Measurements from ENCODE around the gene CFB.
A peak's percentile ranks its signal among the peaks of the same experiment; 100 is the strongest.

The CFB gene

DNA sequence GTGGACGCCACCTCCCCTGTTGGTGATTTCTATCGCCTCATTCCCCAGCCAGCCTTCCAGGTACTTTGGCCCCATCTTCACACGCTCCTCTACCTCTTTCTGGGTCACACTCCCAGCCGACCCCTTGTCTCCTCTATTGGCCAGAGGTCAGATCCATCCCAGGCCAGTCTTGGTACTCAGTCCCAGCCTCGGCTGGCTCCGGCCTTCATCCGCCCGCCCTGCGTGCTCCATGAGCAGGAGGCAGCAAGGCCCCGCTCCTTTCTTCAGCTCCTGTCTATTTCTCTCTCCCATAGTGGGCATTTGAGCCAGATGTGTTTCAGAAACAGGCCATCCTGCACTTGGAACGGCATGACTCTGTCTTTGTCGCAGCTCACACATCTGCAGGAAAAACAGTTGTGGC, 15.7 kb downstream of the CFB start:
- Histone ChIP-seq H3F3A (ENCODE audit: low read depth) (no peaks in the 10 kb centered on the region), H3K9ac (ENCODE audit: low read depth, low read length, poor library complexity, severe bottlenecking) (peak overlapping the region; percentile 26), H3K36me3 (ENCODE audit: insufficient read depth, low read length) (peaks cover 27% of the 10 kb centered on the region; the same call in 1 of the 2 replicates), H4K20me1 (ENCODE audit: insufficient read depth, low read length, poor library complexity, severe bottlenecking) (no peaks in the 10 kb centered on the region), H3K4me2 (ENCODE audit: low read depth, low read length, poor library complexity, severe bottlenecking) (no peak overlapping the region), H3K79me2 (ENCODE audit: insufficient read depth, low read length) (peaks cover 36% of the 10 kb centered on the region), H3K9me2 (replicated peaks; ENCODE audit: low read depth, low read length) (no peaks in the 10 kb centered on the region), H3K4me3 (ENCODE audit: low read length, poor library complexity, severe bottlenecking) (no peak overlapping the region), H3K27me3 (ENCODE audit: insufficient read depth, low read length, poor library complexity, severe bottlenecking) (no peaks in the 10 kb centered on the region), H3K9me3 (ENCODE audit: insufficient read depth, low read depth, low read length) (no peaks in the 10 kb centered on the region), H3K4me1 (ENCODE audit: insufficient read depth, low read length, poor library complexity, severe bottlenecking) (peaks cover 28% of the 10 kb centered on the region), H2AFZ (ENCODE audit: low read length) (no peak overlapping the region)
- TF ChIP-seq EZH2phosphoT487 (IDR thresholded peaks at IDR 0.05; ENCODE audit: borderline replicate concordance) = no peak
- TF ChIP-seq, protein P1, sequence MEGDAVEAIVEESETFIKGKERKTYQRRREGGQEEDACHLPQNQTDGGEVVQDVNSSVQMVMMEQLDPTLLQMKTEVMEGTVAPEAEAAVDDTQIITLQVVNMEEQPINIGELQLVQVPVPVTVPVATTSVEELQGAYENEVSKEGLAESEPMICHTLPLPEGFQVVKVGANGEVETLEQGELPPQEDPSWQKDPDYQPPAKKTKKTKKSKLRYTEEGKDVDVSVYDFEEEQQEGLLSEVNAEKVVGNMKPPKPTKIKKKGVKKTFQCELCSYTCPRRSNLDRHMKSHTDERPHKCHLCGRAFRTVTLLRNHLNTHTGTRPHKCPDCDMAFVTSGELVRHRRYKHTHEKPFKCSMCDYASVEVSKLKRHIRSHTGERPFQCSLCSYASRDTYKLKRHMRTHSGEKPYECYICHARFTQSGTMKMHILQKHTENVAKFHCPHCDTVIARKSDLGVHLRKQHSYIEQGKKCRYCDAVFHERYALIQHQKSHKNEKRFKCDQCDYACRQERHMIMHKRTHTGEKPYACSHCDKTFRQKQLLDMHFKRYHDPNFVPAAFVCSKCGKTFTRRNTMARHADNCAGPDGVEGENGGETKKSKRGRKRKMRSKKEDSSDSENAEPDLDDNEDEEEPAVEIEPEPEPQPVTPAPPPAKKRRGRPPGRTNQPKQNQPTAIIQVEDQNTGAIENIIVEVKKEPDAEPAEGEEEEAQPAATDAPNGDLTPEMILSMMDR (conservative IDR thresholded peaks at IDR 0.05; ENCODE audit: low read length) = no peak

DNA sequence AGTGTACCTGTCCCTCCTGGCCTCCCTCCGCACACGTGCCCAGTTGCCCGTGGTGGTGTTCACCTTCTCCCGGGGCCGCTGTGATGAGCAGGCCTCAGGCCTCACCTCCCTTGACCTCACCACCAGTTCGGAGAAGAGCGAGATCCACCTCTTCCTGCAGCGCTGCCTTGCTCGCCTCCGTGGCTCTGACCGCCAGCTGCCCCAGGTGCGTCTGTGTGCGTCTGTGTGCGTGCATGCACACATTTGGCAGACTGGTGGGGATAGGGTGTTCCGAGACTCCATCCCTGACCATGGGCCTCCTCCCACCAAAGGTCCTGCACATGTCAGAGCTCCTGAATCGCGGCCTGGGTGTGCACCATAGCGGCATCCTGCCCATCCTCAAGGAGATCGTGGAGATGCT, 18.0 kb downstream of the CFB start:
- H3F3A ChIP-seq (ENCODE audit: low read depth) = no peaks in the 10 kb centered on the region
- H3K4me2 ChIP-seq (ENCODE audit: low read depth, low read length, poor library complexity, severe bottlenecking) = no peak overlapping the region
- peaks cover 43% of the 10 kb centered on the region; the same call in 1 of the 2 replicates for H3K36me3 ChIP-seq (ENCODE audit: insufficient read depth, low read length)
- TF ChIP-seq, protein P1 (conservative IDR thresholded peaks at IDR 0.05; ENCODE audit: low read length) = no peak
- no peak for TF ChIP-seq EZH2phosphoT487 (IDR thresholded peaks at IDR 0.05; ENCODE audit: borderline replicate concordance)
- H3K4me3 ChIP-seq (ENCODE audit: low read length, poor library complexity, severe bottlenecking) = no peak overlapping the region
- H3K4me1 ChIP-seq (ENCODE audit: insufficient read depth, low read length, poor library complexity, severe bottlenecking) = peaks cover 15% of the 10 kb centered on the region
- H3K79me2 ChIP-seq (ENCODE audit: insufficient read depth, low read length) = peaks cover 15% of the 10 kb centered on the region
- no peaks in the 10 kb centered on the region for H3K9me3 ChIP-seq (ENCODE audit: insufficient read depth, low read depth, low read length)
- H3K9me2 ChIP-seq (replicated peaks; ENCODE audit: low read depth, low read length) = no peaks in the 10 kb centered on the region
- H4K20me1 ChIP-seq (ENCODE audit: insufficient read depth, low read length, poor library complexity, severe bottlenecking) = no peaks in the 10 kb centered on the region
- H3K9ac ChIP-seq (ENCODE audit: low read depth, low read length, poor library complexity, severe bottlenecking) = no peak overlapping the region
- H3K27me3 ChIP-seq (ENCODE audit: insufficient read depth, low read length, poor library complexity, severe bottlenecking) = no peaks in the 10 kb centered on the region
- H2AFZ ChIP-seq (ENCODE audit: low read length) = no peak overlapping the region

DNA sequence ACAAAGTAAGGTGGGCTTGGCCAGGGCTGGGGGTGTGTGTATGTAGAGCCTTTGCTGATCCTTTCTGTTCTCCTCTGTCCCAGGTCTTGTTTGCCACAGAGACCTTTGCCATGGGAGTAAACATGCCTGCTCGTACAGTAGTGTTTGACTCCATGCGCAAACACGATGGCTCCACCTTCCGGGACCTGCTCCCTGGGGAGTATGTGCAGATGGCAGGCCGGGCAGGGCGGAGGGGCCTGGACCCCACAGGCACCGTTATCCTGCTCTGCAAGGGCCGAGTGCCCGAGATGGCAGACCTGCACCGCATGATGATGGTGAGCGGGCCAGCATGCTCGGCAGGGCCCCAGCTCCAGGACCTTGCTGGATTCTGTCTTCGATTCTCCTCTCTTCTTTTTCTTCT, 19.8 kb downstream of the CFB start:
- H3K36me3 ChIP-seq (ENCODE audit: insufficient read depth, low read length) = peaks cover 52% of the 10 kb centered on the region; the same call in 1 of the 2 replicates
- H3K4me3 ChIP-seq (ENCODE audit: low read length, poor library complexity, severe bottlenecking) = no peak overlapping the region
- peaks cover 4% of the 10 kb centered on the region for H3K4me1 ChIP-seq (ENCODE audit: insufficient read depth, low read length, poor library complexity, severe bottlenecking)
- H3F3A ChIP-seq (ENCODE audit: low read depth) = no peaks in the 10 kb centered on the region
- peaks cover 6% of the 10 kb centered on the region; the same call in 1 of the 2 replicates for H3K79me2 ChIP-seq (ENCODE audit: insufficient read depth, low read length)
- no peaks in the 10 kb centered on the region for H3K27me3 ChIP-seq (ENCODE audit: insufficient read depth, low read length, poor library complexity, severe bottlenecking)
- no peak overlapping the region for H3K4me2 ChIP-seq (ENCODE audit: low read depth, low read length, poor library complexity, severe bottlenecking)
- no peak overlapping the region for H3K9ac ChIP-seq (ENCODE audit: low read depth, low read length, poor library complexity, severe bottlenecking)
- no peak for TF ChIP-seq EZH2phosphoT487 (IDR thresholded peaks at IDR 0.05; ENCODE audit: borderline replicate concordance)
- TF ChIP-seq, protein P1 (conservative IDR thresholded peaks at IDR 0.05; ENCODE audit: low read length) = no peak
- no peak overlapping the region for H2AFZ ChIP-seq (ENCODE audit: low read length)
- no peaks in the 10 kb centered on the region for H3K9me2 ChIP-seq (replicated peaks; ENCODE audit: low read depth, low read length)
- H4K20me1 ChIP-seq (ENCODE audit: insufficient read depth, low read length, poor library complexity, severe bottlenecking) = no peaks in the 10 kb centered on the region
- H3K9me3 ChIP-seq (ENCODE audit: insufficient read depth, low read depth, low read length) = no peaks in the 10 kb centered on the region

Data from Loucy (cell line).